HG02588 (cell line): ENCODE results near the gene HOXC9.

Source experiments
- ATAC-seq: cut with Tn5 transposase; IDR thresholded peaks from one replicate; pipeline ENCODE4 v1.9.1; 2021; ENCODE audit warnings: mild to moderate bottlenecking, moderate library complexity; ENCODE audit not compliant: unreplicated experiment

Gene HOXC9

GRCh38 chr12:53963005-53963404 is 37.0 kb upstream of the HOXC9 start:
- no peak for ATAC-seq

- ATAC-seq, result no peak
These were observed 36.3 kb upstream of the HOXC9 start for GRCh38 chr12:53963434-53964314.

GRCh38 chr12:53964315-53964713 is 35.6 kb upstream of the HOXC9 start:
- no peak for ATAC-seq

GRCh38 chr12:53965281-53966084 is 34.5 kb upstream of the HOXC9 start:
- ATAC-seq, result no peak

- no peak for ATAC-seq
These were observed 33.9 kb upstream of the HOXC9 start for GRCh38 chr12:53966085-53966384.

- no peak for ATAC-seq
These were observed 33.4 kb upstream of the HOXC9 start for GRCh38 chr12:53966385-53967133.

GRCh38 chr12:53967421-53967925 is 32.5 kb upstream of the HOXC9 start:
- no peak for ATAC-seq

GRCh38 chr12:53968214-53969127 is 31.5 kb upstream of the HOXC9 start:
- ATAC-seq, result no peak

GRCh38 chr12:53969588-53970259 is 30.2 kb upstream of the HOXC9 start:
- ATAC-seq, result no peak

GRCh38 chr12:53970451-53970850 is 29.5 kb upstream of the HOXC9 start:
- ATAC-seq, result no peak

GRCh38 chr12:53971129-53971528 is 28.8 kb upstream of the HOXC9 start:
- ATAC-seq, result no peak

GRCh38 chr12:53971686-53972085 is 28.3 kb upstream of the HOXC9 start:
- ATAC-seq, result no peak

GRCh38 chr12:53972152-53972702 is 27.7 kb upstream of the HOXC9 start:
- ATAC-seq, result no peak

GRCh38 chr12:53972722-53973235 is 27.2 kb upstream of the HOXC9 start, which contains the start of gene HOXC11:
TSS of gene HOXC11 (plus strand) at chr12:53973126. CDS start at chr12:53973242, 116 bp downstream.
- no peak for ATAC-seq

- ATAC-seq, result no peak
These were observed 26.5 kb upstream of the HOXC9 start for GRCh38 chr12:53973236-53974042.

GRCh38 chr12:53974084-53975063 is 25.6 kb upstream of the HOXC9 start, which contains the start of gene HOTAIR:
TSS of gene HOTAIR (minus strand) at chr12:53974954.
- ATAC-seq, result no peak

GRCh38 chr12:53975064-53975471 is 24.9 kb upstream of the HOXC9 start:
- ATAC-seq, result no peak
